ENCODE data around the gene AQP1. TPM values are rescaled to one million over a fixed set of nuclear protein-coding genes. Genes with fewer than 3 reads are reported as not detected.

AQP1 gene
- total and polyA plus RNA-seq, 8 donors = 91.6 to 1,008 (median 183) TPM

DNA sequence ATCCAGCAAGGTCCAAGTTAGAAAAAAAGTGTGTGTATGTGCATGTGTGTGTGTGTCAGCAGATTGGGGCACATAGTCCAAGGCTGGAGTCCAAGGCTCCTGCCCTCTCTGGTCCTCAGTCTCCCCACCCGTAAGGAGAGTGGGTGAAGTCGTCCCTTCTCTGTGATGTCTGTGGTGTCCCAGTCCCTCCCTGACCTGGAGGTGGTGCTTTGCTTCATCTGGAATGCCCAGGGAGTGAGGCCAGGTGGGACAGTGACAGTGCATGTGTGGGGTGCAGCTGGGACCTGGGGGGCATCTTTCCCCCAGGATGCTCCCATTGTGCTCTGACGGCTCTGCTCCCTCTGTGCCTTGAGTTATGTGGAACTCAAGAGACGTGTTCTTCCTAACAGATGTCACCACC is 18.0 kb downstream of the AQP1 start:
- H3K4me1 ChIP-seq = no peaks in the 10 kb centered on the region
- H3K27me3 ChIP-seq = no peaks in the 10 kb centered on the region
- H3K36me3 ChIP-seq = peaks cover 0 to 28% of the 10 kb centered on the region in 2 donors
- no peak for DNase-seq
- no peak for TF ChIP-seq CTCF (IDR thresholded peaks at IDR 0.05)
- H3K27ac ChIP-seq = no peak overlapping the region
- H3K9me3 ChIP-seq = peaks cover 0 to 9% of the 10 kb centered on the region in 2 donors
- H3K4me3 ChIP-seq = no peak overlapping the region
- ATAC-seq = no peak
- intact Hi-C loops (cut with DNase I) = no loop called here

DNA sequence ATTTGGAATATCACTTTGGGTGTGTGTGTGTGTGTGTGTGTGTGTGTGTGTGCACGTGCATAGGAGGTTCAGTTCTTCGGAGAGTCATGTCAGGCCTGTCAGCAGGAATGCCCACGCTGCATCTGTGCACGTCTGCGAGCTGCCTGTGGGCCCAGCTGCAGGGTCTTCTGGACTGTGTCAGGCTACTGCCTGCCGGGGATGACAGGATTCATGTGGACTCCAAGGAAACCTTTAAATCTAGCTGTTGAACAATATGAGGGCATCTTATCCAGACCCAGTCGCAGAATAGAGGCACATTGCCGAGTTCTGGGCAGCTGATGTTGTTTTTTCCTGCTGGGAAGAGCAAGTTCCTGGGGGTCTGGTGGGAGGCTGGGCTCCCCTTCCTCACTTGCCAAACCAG is 19.0 kb downstream of the AQP1 start:
- H3K27ac ChIP-seq = no peak overlapping the region
- no peak overlapping the region for H3K4me3 ChIP-seq
- peaks cover 0 to 19% of the 10 kb centered on the region in 2 donors for H3K36me3 ChIP-seq
- peaks cover 0 to 9% of the 10 kb centered on the region in 2 donors for H3K9me3 ChIP-seq
- DNase-seq (peak in 1 of 4 donors; percentile 41), ATAC-seq (no peak)
- no peaks in the 10 kb centered on the region for H3K4me1 ChIP-seq
- intact Hi-C loops (cut with DNase I) = no loop called here
- no peak for TF ChIP-seq CTCF (IDR thresholded peaks at IDR 0.05)
- no peaks in the 10 kb centered on the region for H3K27me3 ChIP-seq

DNA sequence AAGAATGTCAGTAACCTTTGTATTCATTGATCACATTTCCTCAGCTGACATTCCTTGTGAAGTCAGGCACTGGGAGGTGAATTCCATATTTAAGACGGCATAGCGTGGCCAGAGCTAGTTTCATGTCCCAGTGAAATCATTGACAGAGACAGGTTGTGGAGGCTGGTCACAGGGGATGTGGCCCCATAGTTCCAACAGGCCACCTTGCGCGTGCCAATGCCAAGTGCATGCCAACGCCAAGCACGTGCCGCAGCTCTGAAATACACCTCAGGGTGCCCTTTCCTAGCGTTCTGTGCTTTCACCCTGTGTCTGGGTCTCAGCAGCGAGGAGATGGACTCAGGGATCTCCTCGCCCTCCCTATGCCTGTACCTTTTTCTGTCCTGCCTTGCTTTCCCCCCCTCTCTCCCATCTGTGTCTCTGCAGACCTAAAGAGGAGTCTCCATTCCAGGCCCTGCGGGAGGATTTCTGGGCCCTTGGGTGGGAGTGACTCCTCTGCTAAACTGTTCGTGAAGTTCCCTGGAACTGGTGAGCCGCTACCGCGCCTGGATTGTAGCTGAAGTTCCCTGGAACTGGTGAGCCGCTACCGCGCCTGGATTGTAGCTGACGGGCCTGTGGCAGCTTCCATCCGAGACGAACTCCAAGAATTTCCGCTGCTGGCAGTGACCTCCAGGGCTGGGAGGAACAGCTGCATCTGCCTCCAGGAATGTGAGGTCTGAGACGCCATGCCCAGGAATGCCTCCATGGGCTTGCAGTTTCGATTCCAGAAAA is 19.7 kb downstream of the AQP1 start:
- H3K27ac ChIP-seq = peak overlapping the region in 1 of 2 donors; percentile 18
- no peaks in the 10 kb centered on the region for H3K4me1 ChIP-seq
- H3K27me3 ChIP-seq = no peaks in the 10 kb centered on the region
- intact Hi-C loops (cut with DNase I) = no loop called here
- TF ChIP-seq CTCF (IDR thresholded peaks at IDR 0.05) = no peak
- peak in 1 of 4 donors; percentile 56 for DNase-seq
- H3K9me3 ChIP-seq = peaks cover 0 to 6% of the 10 kb centered on the region in 2 donors
- ATAC-seq = no peak
- no peak overlapping the region for H3K4me3 ChIP-seq
- H3K36me3 ChIP-seq = peaks cover 0 to 11% of the 10 kb centered on the region in 2 donors

DNA sequence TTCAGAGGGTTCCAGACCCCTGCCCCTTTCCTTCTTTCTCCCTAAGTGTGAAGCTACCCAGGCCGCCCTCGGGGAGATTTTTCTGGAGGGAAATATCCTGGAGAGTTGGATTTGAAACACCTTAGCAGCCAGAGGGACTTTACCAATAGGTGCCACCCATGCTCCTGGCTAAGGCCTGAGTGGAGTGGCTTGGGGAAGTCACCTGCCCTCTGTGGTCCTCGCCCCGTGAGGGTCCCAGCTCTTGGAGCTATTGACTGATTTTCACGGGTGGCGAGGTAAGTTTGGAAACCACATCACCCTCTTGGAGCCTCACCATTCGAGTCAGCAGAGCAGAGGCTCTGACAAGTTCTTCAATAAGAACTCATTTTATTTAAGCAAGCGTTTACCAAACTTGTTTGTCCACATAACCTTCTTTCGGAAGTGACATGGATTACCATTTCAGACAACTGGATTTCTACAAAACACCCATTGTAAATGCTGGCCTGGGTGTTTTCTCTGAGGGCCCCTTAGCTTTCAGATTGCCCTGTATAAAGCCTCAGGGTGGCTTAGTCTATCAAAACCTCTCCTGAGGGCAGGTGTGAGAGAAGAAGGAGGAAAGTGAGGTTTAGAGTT is 20.4 kb downstream of the AQP1 start:
- no peak for ATAC-seq
- peak overlapping the region in 1 of 2 donors; percentile 18 for H3K27ac ChIP-seq
- intact Hi-C loops (cut with DNase I) = no loop called here

More for the DNA sequence above, 20.4 kb downstream of the AQP1 start:
- H3K27me3 ChIP-seq = no peaks in the 10 kb centered on the region
- no peaks in the 10 kb centered on the region for H3K4me1 ChIP-seq
- H3K4me3 ChIP-seq = no peak overlapping the region
- H3K36me3 ChIP-seq = peaks cover 0 to 6% of the 10 kb centered on the region in 2 donors
- TF ChIP-seq CTCF (IDR thresholded peaks at IDR 0.05) = no peak
- peak in 1 of 4 donors; percentile 30 for DNase-seq
- H3K9me3 ChIP-seq = peaks cover 0 to 4% of the 10 kb centered on the region in 2 donors
